ENCODE results near the gene DHX15. TPM values are rescaled to one million over a fixed set of nuclear protein-coding genes. Genes with fewer than 3 reads are reported as not detected.
A peak's percentile ranks its signal among the peaks of the same experiment; 100 is the strongest.

DHX15 gene
- total RNA-seq = 188 TPM

DNA sequence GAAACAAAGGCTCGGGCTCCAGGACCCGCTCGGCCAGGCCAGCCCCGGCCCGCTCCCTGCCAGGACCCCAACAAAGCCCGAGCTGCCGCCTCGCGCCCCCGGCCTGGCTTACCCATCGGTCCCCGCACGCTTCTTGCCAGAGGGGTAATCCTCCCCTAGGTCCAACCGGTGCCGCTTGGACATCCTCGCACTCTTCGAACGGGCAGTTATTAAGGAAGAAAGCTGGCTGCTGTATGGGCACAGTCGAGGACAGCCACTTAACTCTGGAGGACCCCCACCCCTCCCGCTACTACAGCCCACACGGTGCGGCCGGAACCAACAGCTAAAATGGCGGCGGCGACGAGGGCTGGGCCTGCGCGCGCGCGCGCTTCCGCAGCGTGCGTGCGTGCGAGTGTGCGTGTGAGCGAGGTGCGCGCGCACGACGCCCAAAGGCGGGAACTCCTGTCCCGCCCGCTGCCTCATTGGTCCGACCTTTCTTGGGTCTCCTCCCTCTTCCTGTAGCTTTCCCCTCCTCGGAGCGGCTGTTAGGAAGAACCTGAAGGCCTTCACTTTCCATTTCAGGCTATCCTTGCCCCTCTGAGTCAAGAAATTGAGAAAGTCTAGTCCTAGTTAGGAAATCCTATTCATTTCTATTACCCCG, at the start of gene DHX15:
Gene DHX15 (minus strand): TSS at position 344 of the 640 bp plus-strand sequence. CDS start 161 bp downstream, at position 183.
- FAIRE-seq = no peak

DNA sequence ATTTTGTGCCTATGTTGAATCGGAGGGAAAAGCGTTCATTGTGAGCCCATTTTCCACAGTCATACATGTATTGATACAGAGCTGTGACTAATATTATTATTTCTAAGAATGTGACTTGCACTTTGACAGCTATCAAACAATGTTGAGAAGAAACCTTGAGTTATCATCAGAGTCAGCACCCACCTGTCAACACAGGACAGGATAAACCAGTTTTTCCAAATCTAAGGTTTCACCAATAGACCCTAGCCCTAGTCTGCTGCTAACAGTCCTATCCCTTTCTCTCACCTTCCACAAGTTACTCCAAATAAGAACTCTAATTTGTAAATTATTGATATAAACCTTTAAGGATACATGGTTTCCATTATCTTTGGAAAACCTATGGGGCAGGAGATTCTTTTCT, 47.7 kb upstream of the DHX15 start:
- FAIRE-seq (no peak), DNase-seq (ENCODE audit: low spot score in 2 of 2) (no peak)

More for the DNA sequence above, at the start of gene DHX15:
- peak; percentile 89 to 94 for DNase-seq (ENCODE audit: low spot score in 2 of 2)

DNA sequence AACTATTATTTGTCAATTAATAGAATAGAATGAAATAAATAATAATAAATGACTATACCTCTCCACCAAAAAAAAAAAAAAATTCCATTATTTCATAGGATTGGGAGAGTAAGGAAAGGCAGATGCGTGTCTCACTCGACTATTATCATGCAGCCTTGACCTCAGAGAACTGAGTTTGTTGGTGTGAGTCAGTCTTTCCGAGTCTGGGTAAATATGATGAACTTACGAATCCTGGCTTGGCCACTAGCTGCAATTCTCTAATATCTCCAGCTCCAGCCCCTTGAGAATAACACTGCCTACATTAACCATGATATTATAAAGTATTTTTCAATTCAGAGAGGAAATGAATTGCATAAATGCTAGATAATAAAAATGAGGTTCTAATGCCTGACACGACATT, 46.6 kb upstream of the DHX15 start:
- FAIRE-seq (no peak), DNase-seq (ENCODE audit: low spot score in 2 of 2) (no peak)

DNA sequence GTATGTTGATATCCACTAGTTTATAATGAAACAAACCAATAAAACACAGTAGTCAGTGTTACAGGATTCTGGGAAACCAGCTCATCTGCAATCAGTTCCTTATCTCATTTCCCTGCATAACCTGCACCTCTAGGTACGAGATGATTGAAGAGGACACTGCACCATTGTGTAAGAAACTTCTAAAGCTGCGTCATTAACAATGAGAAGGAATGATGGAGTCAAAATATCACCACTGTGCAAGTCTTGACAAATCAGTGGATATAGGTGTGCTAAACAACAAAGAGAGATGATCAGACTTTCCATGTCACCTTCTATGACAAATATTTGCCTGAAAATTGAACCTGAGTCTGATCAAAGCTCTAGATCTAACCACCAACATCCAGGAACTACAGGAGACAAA, 40.7 kb upstream of the DHX15 start:
- DNase-seq (ENCODE audit: low spot score in 2 of 2) (no peak), FAIRE-seq (no peak)

DNA sequence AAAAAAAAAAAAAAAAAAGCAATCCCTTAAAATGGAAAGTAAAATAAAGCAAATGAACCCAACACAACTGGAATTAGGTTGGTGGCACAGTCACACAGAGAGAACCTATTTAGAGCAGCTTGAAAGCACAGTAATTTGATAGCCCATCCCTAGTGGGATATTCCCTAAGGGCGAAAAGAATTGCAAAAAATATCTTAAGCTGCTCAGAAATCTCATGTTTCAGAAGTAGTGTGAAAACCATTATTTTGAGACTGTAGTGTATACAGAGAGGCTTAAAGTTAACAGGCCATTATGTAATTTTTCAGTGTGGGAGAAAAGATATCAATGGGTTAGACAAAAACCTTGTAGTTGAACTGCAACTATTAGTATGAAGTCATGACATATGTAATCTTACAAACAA, 40.0 kb upstream of the DHX15 start:
- FAIRE-seq = no peak

DNA sequence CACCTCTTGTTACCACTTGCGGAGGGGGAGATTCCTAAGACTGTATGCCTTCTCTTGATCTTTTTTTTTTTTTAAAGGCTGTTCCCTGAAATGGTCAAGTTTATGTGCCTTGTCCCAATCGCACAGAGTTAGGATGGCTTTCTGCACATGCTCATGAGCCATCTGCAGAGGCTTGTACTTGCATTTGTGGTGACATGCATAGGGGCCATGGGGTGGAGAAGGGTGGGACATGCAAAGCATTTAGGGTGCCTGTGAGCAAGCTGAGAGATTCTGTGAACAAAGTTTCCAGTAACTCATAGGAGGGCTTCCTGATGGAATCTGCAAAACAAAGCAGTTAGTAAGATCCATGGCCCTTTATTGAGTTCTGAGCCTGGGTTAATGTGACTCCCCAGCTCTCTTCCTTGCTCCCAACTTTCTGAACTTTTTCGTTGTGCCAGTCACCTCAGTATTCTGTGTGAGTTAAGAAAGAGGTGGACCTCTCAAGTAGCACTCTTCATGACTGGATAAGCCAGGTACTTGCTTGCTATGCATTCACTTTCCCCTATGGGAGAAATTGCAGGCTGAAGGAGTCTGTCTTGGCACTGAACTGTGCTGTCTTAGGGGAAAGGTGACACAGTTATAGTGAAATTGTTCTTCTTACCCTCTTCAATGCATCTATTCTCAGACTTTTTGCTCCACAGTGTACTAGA, 37.9 kb upstream of the DHX15 start:
- no peak for FAIRE-seq

More for the DNA sequence above, 40.0 kb upstream of the DHX15 start:
- DNase-seq (ENCODE audit: low spot score in 2 of 2) = no peak

DNA sequence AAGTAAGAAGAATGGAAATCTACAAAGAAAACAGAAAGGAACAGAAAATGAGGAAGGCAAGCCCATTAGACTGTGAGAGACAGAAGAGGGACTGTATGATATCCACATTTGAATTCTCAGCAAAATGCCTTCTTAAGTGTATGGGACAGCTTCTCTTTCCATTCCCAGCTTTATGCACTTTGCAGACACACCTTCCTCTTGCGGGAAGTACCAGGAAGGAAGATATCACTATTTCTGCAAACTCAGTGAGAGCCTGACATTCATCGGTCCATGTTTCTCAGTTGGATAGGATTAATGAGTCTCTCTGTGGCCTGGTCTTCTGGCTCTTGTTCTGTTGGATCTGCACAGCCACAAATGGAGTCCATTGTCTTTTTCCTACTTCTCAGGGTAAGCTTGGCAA, 31.6 kb upstream of the DHX15 start:
- FAIRE-seq (no peak), DNase-seq (ENCODE audit: low spot score in 2 of 2) (no peak)

More for the DNA sequence above, 37.9 kb upstream of the DHX15 start:
- no peak for DNase-seq (ENCODE audit: low spot score in 2 of 2)

DNA sequence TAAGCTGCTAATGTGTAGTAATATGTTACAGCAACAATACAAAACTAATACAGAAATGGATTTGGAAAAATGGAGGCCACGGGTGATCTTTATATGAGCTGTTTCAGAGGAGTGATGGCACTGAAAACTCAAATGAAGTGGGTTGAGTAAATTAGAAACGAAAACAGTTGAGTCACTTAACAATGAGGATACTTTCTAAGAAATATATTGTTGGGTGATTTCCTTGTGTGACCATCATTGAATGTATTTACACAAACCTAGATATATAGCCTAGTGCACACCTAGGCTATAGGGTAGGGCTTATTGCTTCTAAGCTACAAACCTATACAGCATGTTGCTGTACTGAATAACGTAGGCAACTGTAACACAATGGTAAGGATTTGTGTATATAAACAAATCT, 30.5 kb upstream of the DHX15 start:
- FAIRE-seq (no peak), DNase-seq (ENCODE audit: low spot score in 2 of 2) (no peak)

DNA sequence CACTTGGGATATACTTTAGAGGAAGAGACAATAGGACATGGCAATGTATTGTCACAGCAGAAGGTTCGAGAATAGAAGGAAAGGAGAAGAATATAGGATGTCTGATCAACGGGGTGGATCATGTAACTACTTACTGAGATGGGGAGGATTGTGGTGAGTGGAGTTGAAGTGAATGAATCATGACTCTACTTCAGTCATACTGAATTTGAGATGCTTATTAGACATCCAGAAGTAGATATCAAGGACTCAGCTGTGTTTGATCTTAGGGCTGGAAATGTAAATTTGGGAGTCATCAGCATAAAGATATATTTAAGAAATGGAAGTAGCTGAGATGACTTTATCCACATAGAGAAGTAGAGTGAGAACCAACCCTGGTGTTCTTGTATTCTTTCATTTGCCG, 29.1 kb upstream of the DHX15 start:
- no peak for DNase-seq (ENCODE audit: low spot score in 2 of 2)
- no peak for FAIRE-seq

DNA sequence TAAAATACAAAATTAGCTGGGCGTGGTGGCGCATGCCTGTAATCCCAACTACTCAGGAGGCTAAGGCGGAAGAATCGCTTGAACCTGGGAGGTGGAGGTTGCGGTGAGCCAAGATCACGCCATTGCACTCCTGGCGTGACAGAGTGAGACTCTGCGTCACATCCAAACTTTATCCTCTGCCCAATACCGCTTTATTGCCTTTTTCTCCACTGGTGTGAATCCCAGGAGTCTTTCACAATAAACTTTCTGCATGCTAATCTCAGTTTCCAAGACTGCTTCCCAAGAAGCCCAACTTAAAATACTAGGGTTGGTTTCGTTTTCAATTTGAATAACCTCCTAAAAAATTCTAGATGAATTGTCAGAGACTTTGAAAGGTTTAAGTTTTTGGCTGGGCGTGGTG, 27.2 kb upstream of the DHX15 start:
- DNase-seq (ENCODE audit: low spot score in 2 of 2) (no peak), FAIRE-seq (no peak)

DNA sequence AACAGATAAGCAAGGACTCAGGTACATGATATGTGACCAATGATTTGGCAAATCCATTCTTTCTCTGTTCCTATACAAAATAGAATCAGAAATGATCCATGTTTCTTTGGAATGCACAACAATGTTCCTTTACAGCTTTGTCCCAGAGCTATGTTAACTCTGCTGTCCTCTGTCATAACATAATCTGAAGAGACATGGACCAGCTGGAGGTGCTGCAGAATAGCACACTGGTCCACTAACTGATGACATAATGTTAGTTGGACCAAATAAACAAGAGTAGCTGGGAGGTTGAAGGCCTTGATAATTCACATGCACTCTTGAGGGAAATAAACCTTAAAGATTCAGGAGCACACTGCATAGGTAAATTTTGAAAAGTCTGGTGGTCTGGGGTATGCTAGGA, 23.0 kb upstream of the DHX15 start:
- FAIRE-seq (no peak), DNase-seq (ENCODE audit: low spot score in 2 of 2) (peak in 1 of 2 donors; percentile 20)

DNA sequence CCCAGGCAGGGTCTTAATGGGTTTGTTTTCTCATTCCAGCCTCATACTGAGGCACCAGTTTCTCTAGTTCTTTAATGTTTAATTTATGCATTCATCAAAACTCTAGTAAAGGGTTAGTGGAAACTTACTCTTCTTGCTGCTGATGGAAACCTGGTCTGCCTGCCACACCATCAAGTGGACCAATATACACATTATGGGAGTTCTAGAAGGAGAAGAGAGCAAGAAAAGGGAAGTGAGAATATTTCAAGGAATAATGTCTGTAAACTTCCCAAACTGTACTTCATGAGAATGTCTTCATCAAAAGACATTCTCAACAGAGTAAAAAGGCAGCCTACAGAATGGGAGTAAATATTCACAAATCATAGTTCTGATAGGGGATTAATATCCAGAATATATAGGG, 20.9 kb upstream of the DHX15 start:
- DNase-seq (ENCODE audit: low spot score in 2 of 2) (no peak), FAIRE-seq (no peak)

DNA sequence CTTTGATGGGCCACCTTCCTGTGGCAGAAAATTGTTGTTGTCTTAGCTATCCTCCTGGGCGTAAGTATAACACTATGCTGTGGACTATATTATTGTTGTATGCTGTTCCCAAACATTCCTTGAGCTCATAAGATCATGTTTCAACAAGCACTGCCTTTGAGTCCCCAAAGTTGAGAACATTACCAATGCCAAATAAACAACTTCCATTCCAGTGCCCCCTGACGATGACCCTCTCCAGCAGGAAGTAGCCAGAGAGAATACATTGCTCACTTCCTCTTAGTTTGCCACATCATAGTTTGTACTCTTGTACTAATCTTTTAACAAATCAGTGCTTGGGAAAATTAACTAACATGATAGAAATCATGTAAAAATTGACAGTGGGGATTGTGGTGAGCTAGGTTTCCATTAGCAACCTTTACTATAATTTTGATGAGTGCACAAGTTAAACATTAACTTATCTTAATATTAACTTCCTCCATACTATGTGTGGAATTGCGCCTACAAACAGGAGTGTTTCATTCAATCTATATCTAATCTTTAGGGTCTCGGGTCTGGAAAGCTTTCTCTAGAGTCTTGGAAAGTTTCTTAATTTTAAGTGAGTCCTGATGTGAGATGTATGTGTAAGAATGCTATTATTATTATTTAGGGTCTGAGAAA, 20.3 kb upstream of the DHX15 start:
- FAIRE-seq (no peak), DNase-seq (ENCODE audit: low spot score in 2 of 2) (no peak)

DNA sequence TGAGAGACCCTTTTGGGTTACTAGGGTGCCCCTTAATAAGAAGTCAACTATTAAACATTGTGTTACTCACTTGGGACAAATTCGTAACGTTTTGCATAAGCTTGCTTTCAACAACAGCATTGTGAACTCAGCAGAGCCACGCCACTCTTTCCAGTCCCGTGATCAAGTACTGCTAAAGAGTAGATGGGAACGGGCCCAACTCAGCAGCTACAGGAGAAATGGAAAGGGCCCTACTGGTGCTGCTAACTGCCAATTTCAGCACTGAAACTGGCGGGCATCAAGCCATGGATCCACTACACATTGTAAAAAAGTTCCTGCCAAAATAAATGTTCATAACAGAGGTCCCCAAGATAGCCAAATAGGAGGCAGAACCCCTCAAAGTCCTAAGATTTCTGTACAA, 19.0 kb upstream of the DHX15 start:
- no peak for DNase-seq (ENCODE audit: low spot score in 2 of 2)
- no peak for FAIRE-seq

DNA sequence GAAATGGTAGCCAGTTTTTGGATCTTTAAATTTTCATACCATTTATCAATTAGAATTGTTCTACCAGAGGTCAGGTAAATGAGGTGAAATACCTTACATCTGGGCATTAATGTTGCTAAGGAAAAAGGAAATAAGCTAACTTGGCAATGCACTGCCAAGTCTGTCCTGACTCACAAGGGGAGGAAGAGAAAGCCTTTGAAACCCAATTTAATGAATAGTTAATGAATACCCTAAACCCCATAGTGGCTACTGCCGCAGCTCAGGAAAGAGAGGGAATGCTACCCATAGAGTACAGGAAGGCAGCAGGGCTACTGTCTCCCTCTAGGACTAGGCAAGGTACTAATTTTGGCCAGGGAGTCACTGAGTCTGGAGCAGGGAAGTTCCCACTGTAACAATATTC, 16.8 kb upstream of the DHX15 start:
- FAIRE-seq (no peak), DNase-seq (ENCODE audit: low spot score in 2 of 2) (no peak)

DNA sequence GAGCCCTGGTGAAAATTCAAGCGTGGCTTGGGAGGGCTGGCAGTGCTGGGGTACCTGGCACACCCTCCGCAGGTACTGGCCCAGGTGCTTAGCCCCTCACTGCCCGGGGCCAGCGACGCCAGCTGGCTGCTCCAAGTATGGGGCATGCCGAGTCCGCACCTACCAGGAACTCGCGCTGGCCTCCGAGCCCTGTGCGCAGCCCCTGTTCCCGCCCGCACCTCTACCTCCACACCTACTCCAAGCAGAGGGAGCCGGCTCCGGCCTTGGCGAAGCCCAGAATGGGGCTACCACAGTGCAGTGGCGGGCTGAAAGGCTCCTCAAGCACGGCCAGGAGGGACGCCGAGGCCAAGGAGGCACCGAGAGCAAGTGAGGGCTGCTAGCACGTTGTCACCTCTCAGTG, 14.9 kb upstream of the DHX15 start:
- DNase-seq (ENCODE audit: low spot score in 2 of 2) = no peak
- FAIRE-seq = no peak

DNA sequence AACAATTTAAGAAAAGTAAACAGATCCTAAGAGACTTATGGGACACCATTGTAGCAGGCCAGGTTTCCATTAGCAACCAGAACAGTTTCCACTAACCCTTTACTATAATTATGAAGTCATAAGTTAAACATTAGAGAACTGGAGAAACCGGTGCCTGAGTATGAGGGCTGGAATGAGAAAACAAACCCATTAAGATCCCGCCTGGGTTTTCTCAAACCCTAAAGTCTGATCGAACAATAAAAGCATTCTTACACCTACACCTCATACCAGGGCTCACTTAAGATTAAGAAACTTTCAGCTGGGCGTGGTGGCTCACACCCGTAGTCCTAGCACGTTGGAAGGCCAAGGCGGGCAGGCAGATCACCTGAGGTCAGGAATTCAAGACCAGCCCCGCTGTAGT, 13.7 kb upstream of the DHX15 start:
- FAIRE-seq = no peak
- DNase-seq (ENCODE audit: low spot score in 2 of 2) = no peak

DNA sequence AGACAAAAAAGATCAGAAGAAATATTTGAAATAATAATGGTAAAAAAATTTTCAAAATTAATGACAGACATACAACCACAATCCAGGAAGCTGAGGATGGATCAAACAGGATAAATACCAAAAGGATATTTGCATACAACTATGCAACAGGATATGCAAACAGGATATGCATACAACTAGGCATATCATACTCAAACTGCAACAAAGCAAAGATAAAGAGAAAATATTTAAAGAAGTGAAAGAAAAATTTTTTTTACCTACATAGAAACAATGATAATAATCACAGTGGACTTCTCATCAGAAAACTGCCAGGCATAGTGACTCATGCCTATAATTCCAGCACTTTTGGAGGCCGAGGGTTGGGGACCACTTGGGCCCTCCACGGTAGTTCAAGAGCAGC, 11.3 kb upstream of the DHX15 start:
- FAIRE-seq (no peak), DNase-seq (ENCODE audit: low spot score in 2 of 2) (no peak)

DNA sequence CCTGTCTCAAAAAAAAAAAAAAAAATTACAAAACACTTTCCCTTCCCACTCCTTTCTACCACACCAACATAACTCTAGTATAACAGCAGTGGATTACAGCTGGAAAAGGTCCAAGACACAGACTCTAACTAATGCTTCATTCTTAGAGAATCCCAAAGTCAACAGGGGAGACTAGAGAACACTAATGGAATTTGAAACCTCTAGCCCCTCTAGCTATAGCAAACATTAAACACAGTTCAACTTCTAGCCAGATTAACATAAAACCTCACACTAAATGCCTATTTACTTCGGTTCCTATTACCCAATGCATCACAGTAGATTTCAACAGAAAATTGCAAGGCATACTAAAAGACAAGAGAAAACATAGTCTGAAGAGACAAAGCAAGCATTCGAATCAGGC, 10.5 kb upstream of the DHX15 start:
- FAIRE-seq = no peak
- DNase-seq (ENCODE audit: low spot score in 2 of 2) = no peak

DNA sequence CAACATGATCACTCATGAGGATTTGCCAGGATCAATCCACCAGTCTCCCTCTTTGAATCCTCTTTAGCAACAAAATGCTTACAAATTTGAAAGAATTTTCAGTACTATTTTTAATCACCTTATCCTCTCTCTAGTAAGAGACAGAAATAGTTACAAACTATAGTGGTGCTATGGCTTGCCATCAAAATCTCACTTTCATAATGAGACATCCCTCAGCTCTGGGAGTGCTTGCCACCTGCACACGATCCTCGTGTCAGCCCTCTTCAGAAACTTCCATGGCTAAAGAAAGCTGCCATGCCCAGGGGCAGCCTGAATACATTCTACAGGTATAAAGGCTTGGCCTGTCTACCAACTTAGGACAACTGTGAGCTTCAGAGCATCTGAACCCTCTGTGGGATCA, 5.1 kb upstream of the DHX15 start:
- DNase-seq (ENCODE audit: low spot score in 2 of 2) (no peak), FAIRE-seq (no peak)

DNA sequence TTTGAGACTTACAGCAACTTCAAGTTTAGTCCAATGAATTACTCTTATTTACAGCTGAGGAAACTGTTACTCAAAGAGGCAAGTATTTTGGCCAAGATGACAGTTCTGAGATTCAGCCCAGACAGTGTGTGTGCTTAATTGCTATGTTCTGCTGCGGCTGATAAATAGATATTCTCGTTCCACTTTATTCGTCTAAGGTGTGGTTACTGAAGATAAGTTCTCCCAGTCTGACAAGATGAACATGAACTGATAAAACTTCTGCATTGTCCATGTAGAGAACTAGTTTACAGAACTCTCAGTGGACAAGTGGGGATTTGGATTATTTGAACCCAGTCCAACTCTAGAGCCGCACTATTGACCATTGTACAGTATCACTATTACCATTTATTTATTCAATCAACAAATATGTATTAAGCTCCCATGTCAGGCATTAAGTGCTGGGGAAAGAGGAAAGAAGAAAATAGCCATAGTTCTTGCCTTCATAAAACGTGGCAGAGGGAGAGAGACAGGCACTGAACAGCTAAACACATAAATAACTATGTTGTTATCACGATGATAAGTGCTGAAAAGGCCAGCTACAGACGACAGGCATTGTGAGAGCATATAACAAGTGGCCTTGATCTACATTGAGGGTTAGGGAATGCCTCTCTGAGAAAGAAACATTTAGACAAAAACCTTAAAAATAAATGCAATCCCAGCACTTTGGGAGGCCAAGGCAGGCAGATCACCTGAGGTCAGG, 4.0 kb upstream of the DHX15 start:
- DNase-seq (ENCODE audit: low spot score in 2 of 2) (no peak), FAIRE-seq (no peak)

All from frontal cortex (tissue), 4 donors.